ENCODE measurements around the gene NKTR.

The NKTR gene

DNA sequence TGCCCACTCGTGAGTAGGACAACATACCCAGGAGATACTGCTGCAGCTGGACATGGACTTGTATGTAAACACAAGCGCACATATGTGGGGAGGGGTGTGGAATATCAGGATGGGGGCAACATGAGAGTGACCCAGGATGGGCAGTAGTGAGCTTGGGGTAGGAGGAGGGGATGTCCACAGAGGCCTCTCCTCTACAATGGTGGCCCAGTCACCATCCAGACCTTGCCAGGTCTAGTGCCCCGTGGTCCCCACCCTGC is 52.7 kb downstream of the NKTR start:
- DNase-seq (ENCODE audit: low read depth) = no peak
- TF ChIP-seq, protein P1, sequence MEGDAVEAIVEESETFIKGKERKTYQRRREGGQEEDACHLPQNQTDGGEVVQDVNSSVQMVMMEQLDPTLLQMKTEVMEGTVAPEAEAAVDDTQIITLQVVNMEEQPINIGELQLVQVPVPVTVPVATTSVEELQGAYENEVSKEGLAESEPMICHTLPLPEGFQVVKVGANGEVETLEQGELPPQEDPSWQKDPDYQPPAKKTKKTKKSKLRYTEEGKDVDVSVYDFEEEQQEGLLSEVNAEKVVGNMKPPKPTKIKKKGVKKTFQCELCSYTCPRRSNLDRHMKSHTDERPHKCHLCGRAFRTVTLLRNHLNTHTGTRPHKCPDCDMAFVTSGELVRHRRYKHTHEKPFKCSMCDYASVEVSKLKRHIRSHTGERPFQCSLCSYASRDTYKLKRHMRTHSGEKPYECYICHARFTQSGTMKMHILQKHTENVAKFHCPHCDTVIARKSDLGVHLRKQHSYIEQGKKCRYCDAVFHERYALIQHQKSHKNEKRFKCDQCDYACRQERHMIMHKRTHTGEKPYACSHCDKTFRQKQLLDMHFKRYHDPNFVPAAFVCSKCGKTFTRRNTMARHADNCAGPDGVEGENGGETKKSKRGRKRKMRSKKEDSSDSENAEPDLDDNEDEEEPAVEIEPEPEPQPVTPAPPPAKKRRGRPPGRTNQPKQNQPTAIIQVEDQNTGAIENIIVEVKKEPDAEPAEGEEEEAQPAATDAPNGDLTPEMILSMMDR (conservative IDR thresholded peaks at IDR 0.05; ENCODE audit: control insufficient read depth, insufficient read depth, low read depth, low read length) = no peak
- peak overlapping the region; percentile 76 for H3K4me3 ChIP-seq (ENCODE audit: control insufficient read depth, low read depth, low read length)

DNA sequence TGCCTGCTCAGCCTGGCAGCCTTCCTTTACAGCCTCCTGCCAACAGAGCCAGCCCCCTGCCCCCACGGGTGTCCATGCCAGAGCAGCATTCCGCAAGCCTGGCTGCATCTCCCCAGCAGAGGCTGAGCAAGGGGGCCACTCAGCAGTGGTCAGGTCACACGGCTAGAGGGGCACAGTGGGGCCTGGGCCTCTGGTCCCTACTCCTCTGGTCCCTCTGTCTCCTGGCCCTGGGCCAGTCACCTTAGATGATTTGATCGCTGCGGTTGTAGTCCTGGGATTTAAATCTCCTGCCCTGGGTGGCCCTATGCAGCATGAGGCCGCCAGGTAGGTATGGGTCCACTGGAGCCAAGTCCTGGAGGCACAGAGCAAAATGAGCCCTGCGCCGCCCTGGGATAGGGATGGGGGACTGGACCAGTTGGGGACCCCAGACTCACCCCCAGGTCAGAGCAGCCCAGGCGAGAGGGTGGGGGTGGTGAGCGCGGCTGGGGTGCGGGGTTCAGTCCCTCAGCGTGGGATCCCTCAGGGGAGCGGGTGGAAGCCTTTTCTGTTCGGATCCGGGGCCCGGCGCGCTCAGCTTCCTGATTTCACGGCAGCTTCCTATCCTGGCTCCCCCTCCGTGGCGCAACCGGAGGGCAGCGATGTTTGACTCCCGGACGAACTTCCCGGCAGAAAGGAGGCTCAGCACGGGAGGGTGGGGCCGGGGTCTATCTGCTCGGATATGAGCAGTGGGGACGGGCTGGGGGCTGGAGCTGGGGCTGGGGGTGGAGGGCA is 53.3 kb downstream of the NKTR start, which contains the start of gene ZBTB47:
TSS of gene ZBTB47 (plus strand) at position 138 of the 771 bp plus-strand sequence. CDS start 4,659 bp downstream, outside the sequence.
- DNase-seq (ENCODE audit: low read depth) = no peak
- TF ChIP-seq, protein P1 (conservative IDR thresholded peaks at IDR 0.05; ENCODE audit: control insufficient read depth, insufficient read depth, low read depth, low read length) = no peak
- peak within 1 kb of the TSS; percentile 76 for H3K4me3 ChIP-seq (ENCODE audit: control insufficient read depth, low read depth, low read length)

DNA sequence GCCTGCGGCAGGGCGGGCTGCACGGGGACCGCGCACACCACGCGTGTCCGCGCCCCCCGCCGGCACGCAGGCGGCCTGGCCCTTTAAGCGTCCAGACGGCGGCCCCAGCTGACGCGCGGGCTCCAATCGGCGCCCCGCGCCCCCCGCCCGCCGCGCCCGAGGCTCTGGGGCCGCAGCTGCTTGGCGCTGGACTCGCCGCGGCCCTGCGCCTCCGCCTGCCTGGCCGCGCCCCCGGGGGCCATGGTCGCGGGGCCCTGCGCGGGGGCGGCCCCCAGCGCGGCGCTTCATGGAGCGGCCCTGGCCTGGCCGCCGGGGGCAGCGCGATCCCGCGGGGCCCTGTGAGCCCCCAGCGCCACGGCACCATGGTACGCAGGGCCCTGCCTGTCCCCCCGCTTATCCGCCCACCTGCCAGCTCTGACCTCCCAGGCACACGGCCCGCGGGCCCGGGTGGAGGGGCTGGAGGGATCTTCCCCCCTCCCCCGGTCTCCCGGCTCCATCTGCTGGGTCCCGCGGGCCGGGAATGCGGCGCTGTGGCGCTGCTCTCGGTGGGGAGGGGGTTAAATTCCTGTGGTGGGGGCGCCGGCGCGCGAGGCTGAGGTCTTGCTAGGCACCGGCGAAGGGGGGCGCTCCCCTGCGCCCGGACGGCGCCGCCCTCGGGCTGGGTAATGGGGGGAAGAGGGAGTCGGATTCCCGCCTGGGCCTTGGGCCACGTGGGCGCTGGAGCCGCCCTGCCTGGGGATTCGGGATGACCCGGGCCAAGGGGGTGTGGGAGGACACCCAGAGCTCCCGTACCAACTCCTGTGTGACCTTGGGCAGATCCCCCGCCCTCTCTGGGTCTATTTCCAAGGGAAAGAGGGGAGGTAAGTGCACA is 54.1 kb downstream of the NKTR start:
- peak; percentile 53 for DNase-seq (ENCODE audit: low read depth)
- TF ChIP-seq, protein P1 (conservative IDR thresholded peaks at IDR 0.05; ENCODE audit: control insufficient read depth, insufficient read depth, low read depth, low read length) = no peak
- H3K4me3 ChIP-seq (ENCODE audit: control insufficient read depth, low read depth, low read length) = peak overlapping the region; percentile 76

DNA sequence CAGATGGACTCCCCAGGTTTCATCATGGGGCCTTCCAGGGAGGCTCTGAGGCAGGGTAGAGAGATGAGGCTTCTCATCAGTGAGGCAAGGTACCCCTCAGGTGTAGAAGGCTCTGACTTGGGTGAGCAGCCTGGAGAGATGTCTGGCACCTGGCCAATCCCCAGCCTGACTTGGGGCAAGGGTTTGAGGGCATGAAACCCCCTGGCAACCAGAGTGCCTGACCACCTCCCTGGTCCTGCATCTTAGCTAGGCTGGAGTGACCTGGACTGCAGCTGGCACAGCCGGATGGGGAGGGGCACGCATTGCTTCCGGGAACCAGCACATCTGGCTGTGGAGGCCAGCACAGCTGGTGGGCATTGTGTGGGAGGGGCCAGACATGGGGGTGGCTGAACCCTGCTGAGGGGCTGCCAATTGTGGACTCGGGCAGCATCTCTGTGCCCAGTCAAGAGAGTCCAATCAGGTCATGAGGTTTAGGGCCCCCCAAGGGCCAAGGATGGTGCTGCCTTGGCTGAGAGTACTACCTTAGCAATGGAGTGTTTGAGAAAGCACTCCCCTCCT is 54.9 kb downstream of the NKTR start:
- DNase-seq (ENCODE audit: low read depth) = no peak
- TF ChIP-seq, protein P1 (conservative IDR thresholded peaks at IDR 0.05; ENCODE audit: control insufficient read depth, insufficient read depth, low read depth, low read length) = no peak
- peak overlapping the region; percentile 61 for H3K4me3 ChIP-seq (ENCODE audit: control insufficient read depth, low read depth, low read length)

DNA sequence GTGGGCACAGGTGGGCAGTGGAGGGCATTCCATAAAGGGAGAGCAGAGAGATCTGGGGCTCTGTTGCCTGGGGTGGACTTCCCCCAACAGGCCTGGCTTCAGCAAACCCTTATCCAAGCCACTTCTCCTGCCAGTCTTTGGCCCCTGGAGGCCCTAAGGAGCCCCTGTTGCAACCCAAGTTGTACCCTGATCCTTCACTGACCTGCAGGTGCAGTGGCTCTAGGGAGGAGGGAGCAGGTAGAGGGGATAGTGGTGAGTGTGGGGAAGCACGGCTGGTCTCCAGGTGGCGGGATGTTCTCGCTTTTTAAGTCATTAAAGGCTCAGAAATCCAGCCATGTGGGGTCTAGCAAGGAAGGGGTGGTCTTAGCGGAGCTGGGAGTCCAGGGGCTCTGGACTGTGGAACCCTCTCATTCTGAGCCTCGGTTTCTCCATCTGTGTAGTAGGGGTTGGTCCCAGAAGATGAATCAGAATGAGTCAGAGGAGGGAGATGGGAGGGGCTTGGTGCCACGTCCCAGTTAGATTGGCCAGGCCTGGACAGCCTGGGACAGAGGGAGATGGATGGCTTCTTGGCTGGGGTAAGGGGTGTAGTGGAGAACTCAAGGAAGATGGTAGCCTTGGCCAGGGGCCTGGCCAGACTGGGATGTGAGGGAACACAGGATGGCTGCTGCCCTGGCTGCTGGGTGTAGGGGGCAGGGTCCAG is 55.6 kb downstream of the NKTR start:
- TF ChIP-seq, protein P1 (conservative IDR thresholded peaks at IDR 0.05; ENCODE audit: control insufficient read depth, insufficient read depth, low read depth, low read length) = no peak
- H3K4me3 ChIP-seq (ENCODE audit: control insufficient read depth, low read depth, low read length) = no peak overlapping the region
- peak; percentile 79 for DNase-seq (ENCODE audit: low read depth)

Data from fibroblast of mammary gland (primary cell).